Memory B cell (primary cell): ENCODE measurements around the gene KIN.

Experiments
- ATAC-seq: fragments of 150-1000 bp; cut with Tn5 transposase; 2 replicates; pipeline ENCODE4 v1.10.0; 2021; ENCODE audit warnings: low read depth, mild to moderate bottlenecking, moderate library complexity
- DNase-seq, 2 donors: peaks; one replicate each; pipeline ENCODE4 v3.0.0; 2022; ENCODE audit warnings: low spot score in 2 of 2
- H3K27ac Mint-ChIP-seq: one replicate; pipeline ENCODE4 v1.8.0; 2022; ENCODE audit warnings: mild to moderate bottlenecking, moderate library complexity, mixed read lengths
- H3K27me3 Mint-ChIP-seq: one replicate; pipeline ENCODE4 v1.8.0; 2022; ENCODE audit warnings: mixed read lengths
- H3K36me3 Mint-ChIP-seq: one replicate; pipeline ENCODE4 v1.8.0; 2022; ENCODE audit warnings: mild to moderate bottlenecking, mixed read lengths
- H3K4me1 Mint-ChIP-seq: one replicate; pipeline ENCODE4 v1.8.0; 2022; ENCODE audit warnings: mixed read lengths
- H3K4me3 Mint-ChIP-seq: one replicate; pipeline ENCODE4 v1.8.0; 2022; ENCODE audit warnings: mild to moderate bottlenecking, moderate library complexity, mixed read lengths
- H3K9me3 Mint-ChIP-seq: one replicate; pipeline ENCODE4 v1.8.0; 2022; ENCODE audit warnings: mixed read lengths

Gene KIN, protein sequence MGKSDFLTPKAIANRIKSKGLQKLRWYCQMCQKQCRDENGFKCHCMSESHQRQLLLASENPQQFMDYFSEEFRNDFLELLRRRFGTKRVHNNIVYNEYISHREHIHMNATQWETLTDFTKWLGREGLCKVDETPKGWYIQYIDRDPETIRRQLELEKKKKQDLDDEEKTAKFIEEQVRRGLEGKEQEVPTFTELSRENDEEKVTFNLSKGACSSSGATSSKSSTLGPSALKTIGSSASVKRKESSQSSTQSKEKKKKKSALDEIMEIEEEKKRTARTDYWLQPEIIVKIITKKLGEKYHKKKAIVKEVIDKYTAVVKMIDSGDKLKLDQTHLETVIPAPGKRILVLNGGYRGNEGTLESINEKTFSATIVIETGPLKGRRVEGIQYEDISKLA

GRCh38 chr10:7787857-7788638 lies at the start of gene KIN, which contains the start of gene ATP5F1C:
KIN (minus strand) TSS chr10:7787993; CDS start chr10:7787933, 60 bp downstream.
ATP5F1C (plus strand) TSS chr10:7788177; CDS start chr10:7788208, 31 bp downstream.
- Mint-ChIP-seq H3K27ac (no peak within 1 kb of the TSS), H3K27me3 (no peaks in the 10 kb centered on the region), H3K4me1 (peaks cover 35% of the 10 kb centered on the region), H3K4me3 (no peak within 1 kb of the TSS), H3K36me3 (peaks cover 15% of the 10 kb centered on the region), H3K9me3 (no peaks in the 10 kb centered on the region)
- DNase-seq (peak; percentile 90 to 93), ATAC-seq (peak; percentile 94)

DNA sequence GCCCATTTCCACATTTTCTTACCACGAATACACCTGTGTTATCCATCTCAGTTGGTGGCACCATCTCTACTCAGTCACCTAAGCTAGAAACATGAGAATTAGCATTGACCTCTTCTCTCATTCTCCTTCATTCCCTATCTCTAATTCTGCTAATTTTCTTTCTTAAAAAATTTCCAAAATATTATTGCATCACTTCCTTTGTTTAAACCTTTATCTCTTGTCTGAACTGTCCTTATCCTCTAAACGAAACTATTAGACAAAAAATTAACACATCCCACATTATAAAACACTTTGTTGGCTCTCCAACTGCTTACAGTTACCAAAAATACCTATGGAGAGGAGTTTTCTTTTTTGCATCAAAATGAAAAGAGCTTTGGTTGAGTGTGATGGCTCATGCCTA lies 48.8 kb upstream of the KIN start:
- ATAC-seq (no peak), DNase-seq (no peak)
- H3K4me1 Mint-ChIP-seq, result peaks cover 8% of the 10 kb centered on the region
- H3K4me3 Mint-ChIP-seq, result no peak overlapping the region
- H3K27me3 Mint-ChIP-seq, result no peaks in the 10 kb centered on the region
- peaks cover 26% of the 10 kb centered on the region for H3K36me3 Mint-ChIP-seq
- no peak overlapping the region for H3K27ac Mint-ChIP-seq
- H3K9me3 Mint-ChIP-seq, result peaks cover 2% of the 10 kb centered on the region

DNA sequence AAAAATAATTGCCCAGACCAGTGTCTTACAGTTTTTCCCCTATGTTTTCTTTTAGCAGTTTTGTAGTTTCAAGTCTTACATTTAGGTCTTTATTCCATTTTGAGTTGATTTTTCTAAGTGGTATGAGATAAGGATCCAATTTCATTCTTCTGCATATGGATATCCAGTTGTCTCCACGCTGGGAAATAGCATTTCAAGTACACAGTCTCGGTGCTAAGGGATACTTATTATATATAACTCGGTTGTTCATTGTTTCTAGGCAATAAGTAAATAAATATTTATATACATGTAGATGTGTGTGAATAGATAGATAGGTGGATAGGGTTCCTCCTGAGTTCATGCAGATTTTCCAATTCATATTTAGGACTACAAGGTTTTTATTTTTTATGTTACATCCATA lies 46.5 kb upstream of the KIN start:
- peaks cover 2% of the 10 kb centered on the region for H3K9me3 Mint-ChIP-seq

DNA sequence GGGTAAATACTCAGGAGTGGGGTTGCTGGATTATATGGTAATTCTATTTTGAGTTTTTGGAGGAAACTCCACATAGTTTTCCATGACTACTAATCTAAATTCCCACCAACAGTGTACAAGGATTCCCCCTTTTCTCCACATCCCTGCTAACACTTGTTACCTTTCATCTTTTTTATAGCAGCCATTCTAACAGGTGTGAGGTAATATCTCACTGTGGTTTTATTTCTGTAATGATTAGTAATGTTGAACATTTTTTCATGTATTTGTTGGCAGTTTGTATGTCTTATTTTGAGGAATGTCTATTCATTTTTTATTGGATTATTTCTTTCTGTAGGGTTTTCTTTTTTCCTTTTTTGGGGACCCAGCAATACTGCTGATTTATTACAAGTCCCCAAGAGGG lies 45.4 kb upstream of the KIN start:
- no peak overlapping the region for H3K4me3 Mint-ChIP-seq
- H3K9me3 Mint-ChIP-seq, result peaks cover 2% of the 10 kb centered on the region
- H3K27me3 Mint-ChIP-seq, result no peaks in the 10 kb centered on the region
- H3K36me3 Mint-ChIP-seq, result peaks cover 25% of the 10 kb centered on the region
- no peak overlapping the region for H3K27ac Mint-ChIP-seq
- DNase-seq (no peak), ATAC-seq (no peak)
- peaks cover 24% of the 10 kb centered on the region for H3K4me1 Mint-ChIP-seq

More for the DNA sequence above, 46.5 kb upstream of the KIN start:
- Mint-ChIP-seq H3K36me3 (peaks cover 25% of the 10 kb centered on the region), H3K4me1 (peaks cover 20% of the 10 kb centered on the region), H3K27ac (no peak overlapping the region), H3K27me3 (no peaks in the 10 kb centered on the region), H3K4me3 (no peak overlapping the region)
- DNase-seq, result no peak
- ATAC-seq, result no peak

GRCh38 chr10:7832060-7832459 lies 44.3 kb upstream of the KIN start:
- H3K36me3 Mint-ChIP-seq, result peaks cover 28% of the 10 kb centered on the region
- DNase-seq, result no peak
- no peaks in the 10 kb centered on the region for H3K27me3 Mint-ChIP-seq
- H3K4me3 Mint-ChIP-seq, result no peak overlapping the region
- H3K4me1 Mint-ChIP-seq, result peaks cover 27% of the 10 kb centered on the region
- H3K9me3 Mint-ChIP-seq, result peaks cover 2% of the 10 kb centered on the region
- H3K27ac Mint-ChIP-seq, result no peak overlapping the region
- ATAC-seq, result no peak

DNA sequence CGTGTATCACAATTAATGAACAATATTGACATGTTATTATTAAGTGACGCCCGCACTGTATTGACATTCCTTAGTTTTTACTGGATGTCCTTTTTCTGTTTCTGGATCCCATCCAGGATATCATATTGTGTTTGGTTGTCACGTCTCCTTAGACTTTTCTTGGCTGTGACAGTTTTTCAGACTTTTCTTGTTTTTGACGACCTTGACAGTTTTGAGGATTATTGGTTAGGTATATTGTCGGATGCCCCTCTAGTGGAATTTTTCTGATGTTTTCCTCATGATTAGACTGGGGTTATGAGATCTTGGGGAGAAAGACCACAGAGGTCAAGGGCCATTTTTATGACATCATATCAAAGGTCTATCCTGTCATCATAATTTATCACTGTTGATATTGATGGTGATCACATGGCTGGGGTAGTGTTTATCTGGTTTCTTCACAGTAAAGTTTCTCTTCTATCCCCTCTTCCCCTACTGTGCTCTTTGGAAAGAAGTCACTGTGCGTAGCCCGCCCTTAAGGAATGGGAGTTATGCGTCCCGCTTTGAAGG lies 41.6 kb upstream of the KIN start:
- Mint-ChIP-seq H3K27me3 (no peaks in the 10 kb centered on the region), H3K36me3 (peaks cover 34% of the 10 kb centered on the region), H3K4me1 (peaks cover 27% of the 10 kb centered on the region), H3K27ac (no peak overlapping the region), H3K9me3 (no peaks in the 10 kb centered on the region), H3K4me3 (no peak overlapping the region)
- ATAC-seq (no peak), DNase-seq (no peak)

GRCh38 chr10:7826971-7827370 lies 39.2 kb upstream of the KIN start:
- Mint-ChIP-seq H3K4me3 (no peak overlapping the region), H3K9me3 (no peaks in the 10 kb centered on the region), H3K36me3 (peaks cover 34% of the 10 kb centered on the region), H3K4me1 (peaks cover 24% of the 10 kb centered on the region), H3K27me3 (no peaks in the 10 kb centered on the region), H3K27ac (no peak overlapping the region)
- ATAC-seq (no peak), DNase-seq (no peak)

DNA sequence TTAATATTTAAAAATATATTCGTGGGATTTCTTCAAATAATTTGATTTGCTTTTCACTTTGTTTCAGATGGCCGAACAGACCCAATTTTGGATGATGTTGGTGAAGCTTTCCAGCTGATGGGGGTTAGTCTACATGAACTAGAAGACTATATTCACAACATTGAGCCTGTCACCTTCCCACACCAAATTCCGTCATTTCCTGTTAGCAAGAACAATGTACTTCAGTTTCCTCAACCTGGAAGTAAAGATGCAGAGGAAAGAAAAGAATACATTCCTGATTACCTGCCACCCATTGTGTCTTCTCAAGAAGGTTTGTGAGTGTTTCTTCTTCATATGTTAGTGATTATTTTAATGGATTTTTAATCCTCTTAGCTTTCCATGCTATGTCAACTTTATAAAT lies 36.5 kb upstream of the KIN start:
- Mint-ChIP-seq H3K27me3 (no peaks in the 10 kb centered on the region), H3K4me1 (peaks cover 29% of the 10 kb centered on the region), H3K9me3 (no peaks in the 10 kb centered on the region), H3K36me3 (peaks cover 26% of the 10 kb centered on the region), H3K27ac (no peak overlapping the region), H3K4me3 (no peak overlapping the region)
- ATAC-seq (no peak), DNase-seq (no peak)

DNA sequence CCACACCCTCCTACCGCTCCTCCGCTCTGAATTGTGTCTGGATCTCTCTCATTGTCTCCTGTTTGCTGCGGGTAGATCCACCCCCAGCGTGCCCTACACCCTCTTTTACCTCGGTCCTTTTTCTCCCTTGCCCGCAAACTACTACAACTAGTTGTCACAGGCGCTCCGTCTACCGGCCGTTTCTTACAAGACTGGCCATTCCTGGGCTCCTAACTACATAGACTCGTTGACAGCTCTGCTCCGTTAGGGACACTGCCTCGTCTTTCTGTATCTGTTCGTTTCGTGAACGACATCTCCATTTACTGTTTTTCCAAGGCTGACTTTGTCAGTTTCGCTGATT lies 31.3 kb upstream of the KIN start:
- H3K27ac Mint-ChIP-seq, result peak overlapping the region; percentile 85
- peak in 1 of 2 donors; percentile 4 for DNase-seq

DNA sequence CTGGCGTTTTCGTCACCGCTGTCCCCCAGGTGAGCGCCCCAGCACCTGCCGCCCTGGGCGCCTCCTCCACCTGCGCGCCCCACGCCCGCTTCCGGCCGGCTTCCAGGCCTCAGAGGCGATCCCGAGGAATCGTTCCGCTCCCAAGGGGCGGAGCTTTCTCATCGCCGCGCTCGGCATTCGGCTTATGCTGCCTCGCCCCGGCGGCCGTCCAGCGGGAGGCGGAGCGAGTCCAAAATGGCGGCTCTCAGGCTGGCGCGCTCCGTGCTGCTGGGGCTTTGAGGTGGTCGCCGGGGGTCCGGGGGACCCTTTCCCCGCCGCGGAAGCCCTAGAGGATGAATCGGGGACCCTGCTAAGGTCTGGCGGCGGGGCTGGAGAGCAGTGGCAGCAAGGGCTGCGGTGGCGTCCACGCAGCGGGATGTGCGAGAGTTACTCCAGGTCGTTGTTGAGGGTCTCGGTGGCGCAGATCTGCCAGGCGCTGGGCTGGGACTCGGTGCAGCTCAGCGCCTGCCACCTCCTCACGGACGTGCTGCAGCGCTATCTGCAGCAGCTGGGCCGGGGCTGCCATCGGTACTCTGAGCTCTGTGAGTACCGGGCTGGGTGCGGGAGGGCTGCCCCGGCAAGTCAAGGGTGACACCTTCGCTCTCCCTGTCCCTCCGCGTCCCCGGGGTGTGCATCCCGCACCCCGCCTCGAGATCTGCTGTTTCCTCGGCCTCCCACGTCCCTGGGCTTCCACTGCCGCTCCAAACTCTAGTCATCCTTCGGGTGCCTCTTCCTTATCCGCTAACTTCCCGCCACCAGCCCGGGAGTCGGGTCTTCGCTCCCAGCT lies 30.7 kb upstream of the KIN start, which contains the start of gene TAF3:
TSS of gene TAF3 (plus strand) at position 211 of the 826 bp plus-strand sequence. CDS start at position 416, 205 bp downstream.
- Mint-ChIP-seq H3K36me3 (peaks cover 1% of the 10 kb centered on the region), H3K4me3 (peak within 1 kb of the TSS; percentile 97), H3K4me1 (peaks cover 27% of the 10 kb centered on the region), H3K27ac (peak within 1 kb of the TSS; percentile 85), H3K9me3 (no peaks in the 10 kb centered on the region), H3K27me3 (peaks cover 2% of the 10 kb centered on the region)
- DNase-seq, result peak; percentile 91 to 93
- peak; percentile 88 for ATAC-seq

More for the DNA sequence above, 31.3 kb upstream of the KIN start:
- peaks cover 1% of the 10 kb centered on the region for H3K36me3 Mint-ChIP-seq
- peak; percentile 23 for ATAC-seq
- H3K4me3 Mint-ChIP-seq, result peak overlapping the region; percentile 97
- H3K27me3 Mint-ChIP-seq, result peaks cover 2% of the 10 kb centered on the region
- H3K9me3 Mint-ChIP-seq, result no peaks in the 10 kb centered on the region
- peaks cover 27% of the 10 kb centered on the region for H3K4me1 Mint-ChIP-seq

- peak; percentile 35 for ATAC-seq
- H3K4me3 Mint-ChIP-seq, result peak overlapping the region; percentile 97
These were observed 30.1 kb upstream of the KIN start for GRCh38 chr10:7817984-7818294.

GRCh38 chr10:7817576-7817975 lies 29.8 kb upstream of the KIN start:
- peaks cover 27% of the 10 kb centered on the region for H3K4me1 Mint-ChIP-seq
- DNase-seq (no peak), ATAC-seq (no peak)
- peaks cover 1% of the 10 kb centered on the region for H3K36me3 Mint-ChIP-seq
- H3K4me3 Mint-ChIP-seq, result peak overlapping the region; percentile 97
- H3K9me3 Mint-ChIP-seq, result no peaks in the 10 kb centered on the region
- peaks cover 2% of the 10 kb centered on the region for H3K27me3 Mint-ChIP-seq
- peak overlapping the region; percentile 85 for H3K27ac Mint-ChIP-seq

More at GRCh38 chr10:7817984-7818294, 30.1 kb upstream of the KIN start:
- DNase-seq, result no peak
- peaks cover 27% of the 10 kb centered on the region for H3K4me1 Mint-ChIP-seq
- peaks cover 2% of the 10 kb centered on the region for H3K27me3 Mint-ChIP-seq
- no peaks in the 10 kb centered on the region for H3K9me3 Mint-ChIP-seq
- H3K36me3 Mint-ChIP-seq, result peaks cover 1% of the 10 kb centered on the region
- peak overlapping the region; percentile 85 for H3K27ac Mint-ChIP-seq

GRCh38 chr10:7813481-7813880 lies 25.7 kb upstream of the KIN start:
- no peak for ATAC-seq
- Mint-ChIP-seq H3K9me3 (no peaks in the 10 kb centered on the region), H3K4me1 (peaks cover 5% of the 10 kb centered on the region), H3K27me3 (peaks cover 2% of the 10 kb centered on the region), H3K4me3 (no peak overlapping the region), H3K27ac (no peak overlapping the region), H3K36me3 (no peaks in the 10 kb centered on the region)
- no peak for DNase-seq
